Anterior cingulate cortex (tissue), 58 donors: ENCODE measurements around the gene GPX3.

Experiments
- DNase-seq, 58 donors: peaks; one replicate each; lab custom pipeline; 2025; lab: John Stamatoyannopoulos, UW

Gene GPX3

DNA sequence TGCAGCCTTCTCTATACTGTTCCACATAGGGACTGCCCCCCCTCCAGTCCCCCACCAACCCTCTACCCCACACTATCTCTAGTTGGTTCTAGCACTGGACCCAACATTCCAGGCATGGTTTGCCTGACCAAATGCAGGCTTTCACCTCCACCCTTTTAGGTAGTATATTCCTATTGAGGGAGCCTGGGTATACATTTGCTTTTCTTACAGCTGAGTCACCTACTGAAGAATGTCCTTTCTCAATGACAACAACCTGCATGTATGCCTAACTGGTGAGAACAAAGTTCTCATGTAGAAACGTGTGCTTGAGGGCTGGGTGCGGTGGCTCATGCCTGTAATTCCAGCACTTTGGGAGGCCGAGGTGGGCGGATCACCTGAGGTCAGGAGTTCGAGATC is 52.2 kb downstream of the GPX3 start:
- DNase-seq, result no peak

DNA sequence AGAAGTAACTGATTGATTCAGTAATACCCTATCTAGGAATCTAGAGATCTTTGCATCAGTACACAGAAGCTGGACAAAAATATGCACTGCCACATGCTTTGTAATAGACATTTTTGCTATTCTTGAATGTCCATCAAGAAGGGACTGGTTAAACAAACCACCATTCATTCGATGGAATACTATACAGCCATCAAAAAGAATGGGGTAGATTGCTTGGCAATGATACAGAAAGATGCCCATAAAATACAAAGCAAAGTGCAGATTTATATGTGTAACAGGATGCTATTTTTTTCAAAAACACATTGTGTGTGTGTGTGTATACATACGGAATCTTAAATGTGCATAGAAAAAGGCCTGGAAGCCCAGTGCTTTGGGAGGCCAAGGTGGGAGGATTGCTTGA is 52.9 kb downstream of the GPX3 start:
- DNase-seq, result no peak

DNA sequence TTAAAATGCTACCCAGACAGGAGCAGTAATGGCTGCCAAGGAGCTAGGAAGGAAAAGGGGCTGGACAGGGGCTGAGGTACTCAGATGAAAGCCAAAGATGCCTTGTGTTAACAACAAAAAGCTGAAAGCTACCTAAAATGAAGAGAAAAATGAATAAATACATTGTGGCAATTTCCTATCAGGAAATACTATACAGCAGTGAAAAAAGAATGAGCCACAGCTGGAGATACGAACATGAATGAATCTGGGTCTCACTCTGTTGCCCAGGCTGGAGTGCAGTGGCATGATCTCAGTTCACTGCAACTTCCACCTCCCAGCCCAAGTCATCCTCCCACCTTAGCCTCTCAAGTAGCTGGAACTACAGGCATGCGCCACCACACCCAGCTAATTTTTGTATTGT is 54.2 kb downstream of the GPX3 start:
- no peak for DNase-seq

DNA sequence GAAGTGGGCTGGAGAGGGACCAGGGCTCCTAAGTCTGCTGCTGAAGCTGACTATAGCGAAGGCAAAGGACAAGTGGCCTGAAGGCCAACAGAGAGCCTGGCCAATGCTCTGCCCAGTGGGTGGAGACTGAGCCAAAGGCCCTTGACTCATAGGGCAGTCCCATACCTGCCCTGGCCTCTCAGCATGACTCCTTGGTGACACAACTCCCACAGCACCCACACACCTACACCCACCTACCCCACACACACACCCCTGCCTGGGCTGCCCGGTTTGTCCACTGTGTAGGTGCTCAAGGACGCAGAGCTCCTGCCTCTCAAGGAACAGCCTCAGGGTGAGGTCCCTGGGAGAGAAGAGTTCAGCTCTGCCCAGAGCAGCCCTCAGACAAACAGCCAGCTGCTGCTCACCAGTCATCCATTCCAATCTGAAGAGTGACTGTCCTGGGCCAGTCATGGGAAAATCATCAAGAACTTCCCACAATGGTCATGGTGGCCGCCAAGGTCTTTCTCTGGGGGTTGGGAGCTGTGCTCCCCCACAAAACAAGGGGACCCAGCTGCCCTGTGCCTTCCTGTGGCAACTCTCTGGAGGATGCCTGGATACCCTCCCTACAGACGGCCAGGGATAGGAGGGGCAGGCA is 55.4 kb downstream of the GPX3 start:
- no peak for DNase-seq

DNA sequence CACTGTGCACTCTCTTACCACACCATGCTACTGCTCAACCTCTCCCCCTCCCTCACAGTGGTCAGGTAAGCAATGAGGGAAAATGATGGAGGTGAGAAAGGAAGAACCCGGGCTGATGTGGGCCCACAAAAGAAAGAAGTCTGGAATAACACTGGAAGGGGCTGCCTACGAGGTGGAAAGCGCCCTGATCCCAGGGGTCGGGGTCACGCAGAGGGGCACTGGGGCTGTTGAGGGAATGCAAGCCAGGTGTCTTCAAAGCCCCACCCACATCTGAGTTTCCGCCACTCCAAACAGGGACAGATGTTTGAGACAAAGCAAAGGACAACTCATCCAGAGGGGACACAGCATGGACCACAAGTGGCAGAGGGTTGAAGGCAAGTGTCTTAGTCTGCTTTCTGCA is 56.2 kb downstream of the GPX3 start:
- DNase-seq, result no peak

DNA sequence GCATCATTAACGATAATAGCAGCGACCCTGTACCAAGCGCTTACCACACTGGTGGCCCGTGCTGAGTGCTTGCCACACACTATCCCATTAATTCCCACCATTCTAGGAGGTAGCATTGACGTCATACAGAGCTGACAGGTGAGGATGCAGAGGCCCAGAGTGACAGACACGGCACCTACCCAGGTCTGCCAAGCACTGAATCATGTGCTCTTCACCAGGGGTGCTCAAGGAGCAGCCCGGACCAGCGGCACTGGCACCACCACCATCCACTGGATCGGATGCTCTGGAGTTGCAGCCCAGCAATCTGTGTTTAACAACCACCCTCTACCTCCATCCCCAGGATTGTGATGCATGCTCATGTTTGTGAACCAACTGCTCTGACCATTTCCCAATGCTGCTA is 57.0 kb downstream of the GPX3 start:
- DNase-seq, result no peak

DNA sequence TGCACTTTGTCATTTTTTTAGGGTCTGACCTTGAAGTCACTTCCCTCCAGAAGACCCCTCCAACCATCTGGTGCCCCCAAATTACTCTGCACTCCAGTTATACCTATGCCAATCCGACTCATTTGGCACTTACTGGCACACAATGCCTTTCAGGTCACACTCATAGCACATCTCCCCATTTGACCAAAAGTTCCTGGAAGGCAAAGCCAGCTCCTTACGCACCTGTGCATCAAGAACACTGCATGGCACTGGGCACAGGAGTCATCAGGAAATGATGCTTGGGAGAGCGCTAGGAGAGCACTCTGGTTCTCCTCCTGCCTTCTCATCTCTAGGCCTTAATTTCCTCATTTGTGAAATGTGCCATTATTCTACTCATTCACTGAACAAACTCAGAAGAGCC is 57.6 kb downstream of the GPX3 start:
- DNase-seq, result no peak
